ENCODE measurements around the gene EFCAB10. TPM values are rescaled to one million over a fixed set of nuclear protein-coding genes. Genes with fewer than 3 reads are reported as not detected.
"Not testable (repeated sequence)": the region's sequence is repeated elsewhere in the genome, so short reads cannot be mapped to it uniquely, and the experiment has no call there.

The EFCAB10 gene
- total RNA-seq, 4 donors from 2014 or later, result 2.6 TPM; not detected in 3

DNA sequence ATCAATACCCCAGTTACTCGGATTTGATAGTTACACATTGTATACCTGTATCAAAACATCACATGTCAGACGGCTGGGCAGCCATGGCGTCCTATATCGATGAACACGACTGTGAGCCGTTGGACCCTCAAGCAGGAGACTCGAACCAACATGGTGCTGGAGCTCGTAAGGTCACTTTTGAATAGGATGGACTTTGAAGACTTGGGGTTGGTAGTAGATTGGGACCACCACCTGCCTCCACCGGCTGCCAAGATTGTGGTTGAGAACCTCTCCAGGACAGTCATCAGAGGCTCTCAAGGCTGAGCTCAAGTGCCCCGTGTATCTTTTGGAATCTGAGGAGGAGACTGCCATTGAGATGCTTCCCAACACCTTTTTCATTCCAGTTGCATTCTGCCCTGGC lies 51.2 kb downstream of the EFCAB10 start:
- no peaks in the 10 kb centered on the region for H3K36me3 ChIP-seq
- no peak for DNase-seq
- H3K9me3 ChIP-seq, result no peaks in the 10 kb centered on the region
- no peak overlapping the region for H3K27ac ChIP-seq
- intact Hi-C loops (cut with DNase I; ENCODE audit: low total_unique reads), result no loop called here
- no peak overlapping the region for H3K4me3 ChIP-seq
- TF ChIP-seq, protein P1, sequence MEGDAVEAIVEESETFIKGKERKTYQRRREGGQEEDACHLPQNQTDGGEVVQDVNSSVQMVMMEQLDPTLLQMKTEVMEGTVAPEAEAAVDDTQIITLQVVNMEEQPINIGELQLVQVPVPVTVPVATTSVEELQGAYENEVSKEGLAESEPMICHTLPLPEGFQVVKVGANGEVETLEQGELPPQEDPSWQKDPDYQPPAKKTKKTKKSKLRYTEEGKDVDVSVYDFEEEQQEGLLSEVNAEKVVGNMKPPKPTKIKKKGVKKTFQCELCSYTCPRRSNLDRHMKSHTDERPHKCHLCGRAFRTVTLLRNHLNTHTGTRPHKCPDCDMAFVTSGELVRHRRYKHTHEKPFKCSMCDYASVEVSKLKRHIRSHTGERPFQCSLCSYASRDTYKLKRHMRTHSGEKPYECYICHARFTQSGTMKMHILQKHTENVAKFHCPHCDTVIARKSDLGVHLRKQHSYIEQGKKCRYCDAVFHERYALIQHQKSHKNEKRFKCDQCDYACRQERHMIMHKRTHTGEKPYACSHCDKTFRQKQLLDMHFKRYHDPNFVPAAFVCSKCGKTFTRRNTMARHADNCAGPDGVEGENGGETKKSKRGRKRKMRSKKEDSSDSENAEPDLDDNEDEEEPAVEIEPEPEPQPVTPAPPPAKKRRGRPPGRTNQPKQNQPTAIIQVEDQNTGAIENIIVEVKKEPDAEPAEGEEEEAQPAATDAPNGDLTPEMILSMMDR (IDR thresholded peaks at IDR 0.05), result no peak
- TF ChIP-seq POLR2A (IDR thresholded peaks at IDR 0.05), result no peak
- no peaks in the 10 kb centered on the region for H3K27me3 ChIP-seq
- peaks cover 4 to 7% of the 10 kb centered on the region in 2 donors for H3K4me1 ChIP-seq

DNA sequence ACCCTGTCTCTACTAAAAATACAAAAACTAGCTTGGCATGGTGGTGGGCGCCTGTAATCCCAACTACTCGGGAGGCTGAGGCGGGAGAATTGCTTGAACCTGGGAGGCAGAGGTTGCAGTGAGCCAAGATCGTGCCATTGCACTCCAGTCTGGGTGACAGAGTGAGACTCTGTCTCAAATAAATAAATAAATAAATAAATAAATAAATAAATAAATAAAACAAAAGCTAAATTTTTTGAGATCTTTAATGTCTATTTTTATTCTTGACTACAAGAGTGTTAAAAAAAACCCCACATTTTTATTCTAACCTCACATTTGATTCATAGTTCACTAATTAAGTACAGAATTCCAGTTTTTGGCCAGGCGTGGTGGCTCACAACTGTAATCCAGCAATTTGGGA lies 53.6 kb downstream of the EFCAB10 start:
- DNase-seq; H3K27ac ChIP-seq; H3K4me3 ChIP-seq; H3K9me3 ChIP-seq; intact Hi-C loops (cut with DNase I; ENCODE audit: low total_unique reads); H3K36me3 ChIP-seq; H3K27me3 ChIP-seq; H3K4me1 ChIP-seq: not testable (repeated sequence)

DNA sequence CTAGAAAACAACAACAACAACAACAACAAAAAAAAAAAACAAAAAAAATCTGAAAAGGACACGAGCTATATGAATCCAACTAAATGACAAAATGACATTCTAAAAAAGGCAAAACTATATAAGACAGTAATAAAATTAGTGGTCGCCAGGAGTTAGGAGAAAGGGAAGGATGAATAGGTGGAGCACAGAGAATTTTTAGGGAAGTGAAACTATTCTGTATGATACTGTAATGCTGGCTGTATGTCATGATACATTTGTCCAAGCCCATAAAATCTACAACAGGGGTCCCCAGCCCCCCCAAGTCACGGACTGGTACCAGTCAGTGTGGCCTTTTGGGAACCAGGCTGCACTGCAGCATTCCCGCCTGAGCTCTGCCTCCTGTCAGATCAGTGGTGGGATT lies 56.5 kb downstream of the EFCAB10 start:
- no peak overlapping the region for H3K4me3 ChIP-seq
- TF ChIP-seq POLR2A (IDR thresholded peaks at IDR 0.05), result no peak
- TF ChIP-seq, protein P1 (IDR thresholded peaks at IDR 0.05), result no peak
- no peaks in the 10 kb centered on the region for H3K27me3 ChIP-seq
- no peak for DNase-seq
- intact Hi-C loops (cut with DNase I; ENCODE audit: low total_unique reads), result no loop called here
- H3K27ac ChIP-seq, result no peak overlapping the region
- H3K36me3 ChIP-seq, result no peaks in the 10 kb centered on the region
- no peaks in the 10 kb centered on the region for H3K9me3 ChIP-seq
- no peaks in the 10 kb centered on the region for H3K4me1 ChIP-seq

DNA sequence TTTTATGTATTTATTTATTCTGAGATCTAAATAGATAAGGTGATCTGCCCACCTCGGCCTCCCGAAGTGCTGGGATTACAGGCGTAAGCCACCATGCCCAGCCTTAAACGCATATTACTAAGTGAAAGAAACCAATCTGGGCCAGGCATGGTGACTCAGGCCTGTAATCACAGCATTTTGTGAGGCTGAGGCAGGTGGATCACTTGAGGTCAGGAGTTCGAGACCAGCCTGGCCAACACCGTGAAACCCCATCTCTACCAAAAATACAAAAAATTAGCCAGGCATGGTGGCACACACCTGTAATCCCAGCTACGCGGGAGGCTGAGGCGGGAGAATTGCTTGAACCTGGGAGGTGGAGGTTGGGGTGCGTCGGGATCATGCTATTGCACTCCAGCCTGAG lies 56.9 kb downstream of the EFCAB10 start:
- DNase-seq; H3K9me3 ChIP-seq; H3K4me1 ChIP-seq; H3K4me3 ChIP-seq; H3K27ac ChIP-seq; H3K36me3 ChIP-seq; H3K27me3 ChIP-seq; intact Hi-C loops (cut with DNase I; ENCODE audit: low total_unique reads): not testable (repeated sequence)

DNA sequence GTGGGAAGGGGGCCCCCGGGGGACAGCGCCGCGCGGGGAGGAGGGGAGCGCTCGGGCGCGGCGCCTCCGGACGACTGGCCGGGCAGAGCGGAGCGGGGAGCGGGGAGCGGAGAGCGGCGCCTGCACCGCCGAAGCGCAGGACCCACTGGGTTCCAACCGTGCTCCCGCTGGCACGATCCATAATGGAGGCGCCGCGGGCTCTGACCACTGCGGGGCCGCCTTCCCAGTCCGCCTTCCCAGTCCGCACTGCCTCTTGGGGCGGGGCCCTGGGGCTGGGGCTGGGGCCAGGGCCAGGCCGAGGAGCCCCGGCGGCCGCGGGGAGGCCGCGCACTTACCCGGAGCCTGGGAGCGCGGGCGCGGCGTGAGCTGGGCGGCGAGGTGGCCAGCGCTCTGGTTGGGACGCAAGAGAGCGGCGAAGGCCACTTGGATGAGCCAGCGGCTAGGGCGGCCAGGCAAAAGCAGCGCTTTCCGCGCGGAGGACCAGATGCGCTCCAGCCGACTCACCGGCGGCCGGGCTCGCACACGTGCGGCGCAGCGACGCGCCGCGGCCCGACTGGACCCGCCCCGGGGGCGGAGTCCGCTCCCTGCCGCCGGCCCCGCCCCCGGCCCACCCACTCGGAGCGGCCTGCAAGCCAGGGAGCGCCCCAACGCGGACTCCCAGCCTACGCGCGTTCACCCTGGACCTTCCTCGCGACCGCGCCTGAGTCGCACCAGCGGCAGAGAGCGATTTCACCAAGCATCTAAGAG lies 59.4 kb downstream of the EFCAB10 start, which contains the start of gene PUS7:
Gene PUS7 (minus strand): TSS at position 555 of the 747 bp plus-strand sequence. CDS start 13,759 bp downstream, outside the sequence.
- H3K27ac ChIP-seq, result peak within 1 kb of the TSS; percentile 87 to 88
- peak; percentile 85 to 89 for DNase-seq
- H3K27me3 ChIP-seq, result no peaks in the 10 kb centered on the region
- TF ChIP-seq POLR2A (IDR thresholded peaks at IDR 0.05), result peak; percentile 66 to 83
- TF ChIP-seq, protein P1 (IDR thresholded peaks at IDR 0.05), result peak in 2 of 4 experiments; percentile 7 to 16
- intact Hi-C loops (cut with DNase I; ENCODE audit: low total_unique reads), result no loop called here
- no peaks in the 10 kb centered on the region for H3K36me3 ChIP-seq
- peak within 1 kb of the TSS; percentile 50 to 68 for H3K4me3 ChIP-seq
- H3K4me1 ChIP-seq, result no peaks in the 10 kb centered on the region
- H3K9me3 ChIP-seq, result no peaks in the 10 kb centered on the region

DNA sequence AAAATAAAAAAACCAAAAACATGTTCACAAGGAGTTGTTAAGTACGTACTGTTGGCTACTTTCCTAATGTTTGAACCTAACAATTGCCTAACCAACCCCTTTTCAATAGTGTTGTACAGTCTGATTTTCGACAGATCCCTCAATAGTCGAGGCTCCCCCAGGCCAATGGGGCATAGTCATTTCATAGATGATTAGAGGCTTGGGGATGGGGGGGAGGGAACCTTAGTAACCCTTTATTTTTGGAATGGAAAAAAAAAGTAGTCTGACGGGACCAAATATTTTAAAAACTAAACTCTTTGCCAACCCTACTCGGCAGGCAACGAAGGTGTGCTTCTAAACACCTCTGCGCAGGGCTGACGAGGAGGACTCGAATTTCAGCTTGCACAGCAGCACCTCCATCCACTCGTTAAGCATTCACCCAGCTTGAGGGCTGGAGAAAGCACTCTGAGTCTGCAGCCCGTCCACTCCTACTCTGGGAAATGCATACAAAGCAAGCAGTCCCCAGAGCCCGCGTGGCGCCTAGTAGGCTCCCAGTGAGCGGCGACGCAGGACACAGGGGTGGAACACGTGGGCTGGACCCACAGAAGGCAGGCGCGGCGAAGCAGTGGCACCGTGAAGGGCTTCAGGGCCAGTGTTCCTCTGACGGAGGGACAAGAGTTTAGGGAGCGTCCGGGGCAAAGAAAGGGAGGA lies 60.1 kb downstream of the EFCAB10 start:
- no peaks in the 10 kb centered on the region for H3K4me1 ChIP-seq
- no peaks in the 10 kb centered on the region for H3K27me3 ChIP-seq
- DNase-seq, result peak; percentile 35 to 45
- no peak for TF ChIP-seq POLR2A (IDR thresholded peaks at IDR 0.05)
- TF ChIP-seq, protein P1 (IDR thresholded peaks at IDR 0.05), result no peak
- intact Hi-C loops (cut with DNase I; ENCODE audit: low total_unique reads), result no loop called here
- peak overlapping the region; percentile 87 to 88 for H3K27ac ChIP-seq
- H3K4me3 ChIP-seq, result peak overlapping the region; percentile 50 to 68
- H3K9me3 ChIP-seq, result no peaks in the 10 kb centered on the region
- no peaks in the 10 kb centered on the region for H3K36me3 ChIP-seq

DNA sequence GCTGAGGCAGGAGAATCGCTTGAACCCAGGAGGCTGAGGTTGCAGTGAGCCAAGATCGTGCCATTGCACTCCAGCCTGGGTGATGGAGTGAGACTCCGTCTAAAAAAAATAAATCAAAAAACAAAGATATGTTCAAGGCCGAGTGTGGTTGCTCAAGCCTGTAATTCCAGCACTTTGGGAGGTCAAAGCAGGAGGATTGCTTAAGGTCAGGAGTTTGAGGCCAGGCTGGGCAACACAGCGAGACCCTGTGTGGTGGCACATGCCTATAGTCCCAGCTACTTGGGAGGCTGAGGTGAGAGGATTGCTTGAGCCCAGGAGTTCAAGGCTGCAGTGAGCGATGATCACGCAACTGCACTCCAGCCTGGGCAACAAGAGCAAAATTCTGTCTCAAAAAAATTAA lies 60.7 kb downstream of the EFCAB10 start:
- H3K4me3 ChIP-seq; H3K4me1 ChIP-seq; intact Hi-C loops (cut with DNase I; ENCODE audit: low total_unique reads): not testable (repeated sequence)

More for the DNA sequence above, 60.7 kb downstream of the EFCAB10 start:
- H3K27me3 ChIP-seq, H3K36me3 ChIP-seq, H3K27ac ChIP-seq, H3K9me3 ChIP-seq, DNase-seq: not testable (repeated sequence)
